Measurements from ENCODE around the gene GRIK3.

The GRIK3 gene

GRCh38 chr1:37010011-37010410 is 24.3 kb downstream of the GRIK3 start:
- DNase-seq = no peak

- DNase-seq = no peak
Observed at GRCh38 chr1:37009521-37009920, 24.8 kb downstream of the GRIK3 start.

- DNase-seq = no peak
Observed at GRCh38 chr1:37006132-37006868, 28.0 kb downstream of the GRIK3 start.

GRCh38 chr1:37002898-37003297 is 31.4 kb downstream of the GRIK3 start:
- no peak for DNase-seq

- DNase-seq = no peak
Observed at GRCh38 chr1:37001703-37002102, 32.6 kb downstream of the GRIK3 start.

- no peak for DNase-seq
Observed at GRCh38 chr1:36996106-36996505, 38.2 kb downstream of the GRIK3 start.

- DNase-seq = no peak
Observed at GRCh38 chr1:36994868-36995267, 39.4 kb downstream of the GRIK3 start.

GRCh38 chr1:36994294-36994693 is 40.0 kb downstream of the GRIK3 start:
- no peak for DNase-seq

GRCh38 chr1:36992139-36992943 is 42.0 kb downstream of the GRIK3 start:
- DNase-seq = no peak

GRCh38 chr1:36991551-36991950 is 42.8 kb downstream of the GRIK3 start:
- DNase-seq = no peak

- no peak for DNase-seq
Observed at GRCh38 chr1:36990928-36991327, 43.4 kb downstream of the GRIK3 start.

- no peak for DNase-seq
Observed at GRCh38 chr1:36989241-36989640, 45.1 kb downstream of the GRIK3 start.

- no peak for DNase-seq
Observed at GRCh38 chr1:36988741-36989193, 45.5 kb downstream of the GRIK3 start.

- DNase-seq = no peak
Observed at GRCh38 chr1:36988321-36988720, 46.0 kb downstream of the GRIK3 start.

GRCh38 chr1:36987276-36987675 is 47.0 kb downstream of the GRIK3 start:
- no peak for DNase-seq

- DNase-seq = no peak
Observed at GRCh38 chr1:36986241-36986985, 47.9 kb downstream of the GRIK3 start.

GRCh38 chr1:36984675-36985074 is 49.6 kb downstream of the GRIK3 start:
- no peak for DNase-seq

- DNase-seq = no peak
Observed at GRCh38 chr1:36984026-36984425, 50.3 kb downstream of the GRIK3 start.

GRCh38 chr1:36982709-36983108 is 51.6 kb downstream of the GRIK3 start:
- DNase-seq = no peak

- DNase-seq = no peak
Observed at GRCh38 chr1:36981771-36982622, 52.3 kb downstream of the GRIK3 start.

- no peak for DNase-seq
Observed at GRCh38 chr1:36981126-36981525, 53.2 kb downstream of the GRIK3 start.

- no peak for DNase-seq
Observed at GRCh38 chr1:36977731-36978406, 56.4 kb downstream of the GRIK3 start.

All from stimulated activated CD4-positive, alpha-beta T cell treated with anti-CD3 and anti-CD28 coated beads, Interleukin-2, amount 100 ng/mL, for 48 hours (primary cell).